SJSA1 (cell line): Measurements from ENCODE around the gene ZNF248. TPM values are rescaled to one million over a fixed set of nuclear protein-coding genes. Genes with fewer than 3 reads are reported as not detected.
"Not testable (repeated sequence)": the region's sequence is repeated elsewhere in the genome, so short reads cannot be mapped to it uniquely, and the experiment has no call there.

Experiments
- DNase-seq, 2 experiments: peaks; one replicate each; pipeline ENCODE4 v3.0.0-alpha.2; 2015 to 2020; ENCODE audit warnings: low spot score in 2 of 2, low read depth in 1 of 2
- H3K27ac ChIP-seq: fragments of 250-450 bp; sonication (Bioruptor Pico); 2 replicates; pipeline ENCODE4 v1.5.1; 2020; ENCODE audit warnings: mild to moderate bottlenecking, moderate library complexity
- H3K27me3 ChIP-seq: fragments of 250-450 bp; sonication (Bioruptor Pico); replicated peaks from 2 replicates; pipeline ENCODE4 v1.5.1; 2020; ENCODE audit warnings: mild to moderate bottlenecking, moderate library complexity
- H3K36me3 ChIP-seq: fragments of 250-450 bp; sonication (Bioruptor Pico); 2 replicates; pipeline ENCODE4 v1.5.1; 2020; ENCODE audit warnings: mild to moderate bottlenecking
- H3K4me1 ChIP-seq: fragments of 250-450 bp; sonication (Bioruptor Pico); replicated peaks from 2 replicates; pipeline ENCODE4 v1.6.1; 2021; ENCODE audit warnings: mild to moderate bottlenecking
- H3K4me3 ChIP-seq: fragments of 250-450 bp; sonication (Bioruptor Pico); 2 replicates; pipeline ENCODE4 v1.5.1; 2020; ENCODE audit warnings: mild to moderate bottlenecking
- H3K9me3 ChIP-seq: fragments of 250-450 bp; sonication (Bioruptor Pico); replicated peaks from 2 replicates; pipeline ENCODE4 v1.5.1; 2020; ENCODE audit warnings: mild to moderate bottlenecking
- total RNA-seq: library from RNA; depleted of rRNA; stranded (reverse); fragments of >200 nt; shearing (Covaris generic); gene quantifications from 2 replicates; pipeline ENCODE4 v1.2.3, GENCODE V29; 2014

ZNF248 gene
- total RNA-seq, 1 experiment from 2014 or later: 11.1 TPM

DNA sequence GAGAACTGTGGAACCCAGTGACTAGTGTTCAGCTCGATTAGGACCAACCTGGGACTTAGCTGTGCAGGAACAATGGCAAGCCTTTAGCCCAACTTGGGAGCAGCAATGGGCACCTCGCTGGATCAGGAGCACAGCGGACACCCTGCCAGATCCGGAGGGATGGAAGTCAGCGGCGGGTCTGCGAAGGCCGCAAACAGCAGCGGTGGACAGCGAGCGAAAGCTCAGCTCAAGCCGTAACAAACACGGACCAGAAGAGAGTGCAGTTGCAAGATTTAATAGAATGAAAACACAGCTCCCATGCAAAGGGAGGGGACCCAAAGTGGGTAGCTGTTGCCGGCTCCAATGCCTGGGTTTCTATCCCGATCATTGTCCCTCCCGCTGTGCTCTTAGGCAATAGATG is 1.9 kb upstream of the ZNF248 start:
- peaks cover 13% of the 10 kb centered on the region; the same call in 1 of the 2 replicates for H3K4me1 ChIP-seq

DNA sequence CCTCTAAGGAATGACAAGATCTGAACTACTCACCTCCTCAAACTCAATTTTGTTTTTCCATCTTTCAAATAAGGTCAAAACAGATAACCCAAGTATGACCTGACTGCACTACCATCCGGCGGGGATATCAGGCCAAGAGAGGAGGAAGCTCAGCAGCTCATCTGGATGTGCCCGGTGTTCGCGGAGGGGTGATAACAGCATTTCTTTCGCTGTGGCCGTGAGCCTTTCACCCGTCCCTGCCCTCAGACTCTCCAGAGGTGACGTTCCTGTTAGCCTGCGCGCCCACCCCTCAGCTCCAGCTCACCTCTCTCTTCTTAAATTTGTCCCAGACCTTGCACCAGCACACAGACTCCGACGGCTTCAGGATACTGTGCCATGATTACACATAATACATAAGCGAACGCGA is 526 bp downstream of the ZNF248 start:
- Histone ChIP-seq H3K27ac (0 out of 2 replicates have a peak overlapping the region, but pooled peaks have one; percentile 92), H3K4me3 (peak overlapping the region; percentile 72), H3K4me1 (peaks cover 13% of the 10 kb centered on the region; the same call in 1 of the 2 replicates), H3K9me3 (peaks cover 5% of the 10 kb centered on the region; the same call in 1 of the 2 replicates), H3K27me3 (no peaks in the 10 kb centered on the region), H3K36me3 (peaks cover 7% of the 10 kb centered on the region; the same call in 1 of the 2 replicates)
- DNase-seq: no peak

More for the DNA sequence above, 1.9 kb upstream of the ZNF248 start:
- not testable (repeated sequence) for H3K27ac ChIP-seq, H3K4me3 ChIP-seq, H3K9me3 ChIP-seq, H3K27me3 ChIP-seq, H3K36me3 ChIP-seq, DNase-seq

- Histone ChIP-seq H3K36me3 (peaks cover 11% of the 10 kb centered on the region; the same call in 1 of the 2 replicates), H3K27ac (no peak overlapping the region), H3K4me3 (no peak overlapping the region), H3K27me3 (no peaks in the 10 kb centered on the region), H3K9me3 (peaks cover 4% of the 10 kb centered on the region; the same call in 1 of the 2 replicates), H3K4me1 (peaks cover 13% of the 10 kb centered on the region; the same call in 1 of the 2 replicates)
- no peak for DNase-seq
These were observed 1.8 kb downstream of the ZNF248 start for GRCh38 chr10:37855636-37856035.

DNA sequence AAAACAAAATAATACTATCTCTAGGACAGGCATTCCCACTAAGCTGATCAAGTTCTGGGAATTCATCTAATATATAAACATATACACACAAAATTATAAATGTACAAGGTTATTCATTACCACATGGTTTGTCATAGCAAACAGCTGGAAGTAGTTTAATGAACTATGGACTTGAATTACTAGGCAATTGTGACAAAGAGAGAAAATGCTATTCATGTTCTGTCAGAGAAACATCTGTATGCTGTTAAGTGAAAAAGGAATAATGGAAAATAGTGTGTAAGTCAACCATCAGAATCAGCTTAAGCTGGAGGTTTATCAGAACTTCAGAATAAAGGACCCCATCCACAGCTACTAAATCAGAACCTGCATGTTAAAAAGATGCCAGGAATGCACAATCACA is 2.8 kb downstream of the ZNF248 start:
- Histone ChIP-seq H3K9me3 (no peaks in the 10 kb centered on the region; the same call in 1 of the 2 replicates), H3K27me3 (no peaks in the 10 kb centered on the region), H3K4me1 (peaks cover 13% of the 10 kb centered on the region; the same call in 1 of the 2 replicates), H3K27ac (no peak overlapping the region), H3K4me3 (no peak overlapping the region), H3K36me3 (peaks cover 11% of the 10 kb centered on the region; the same call in 1 of the 2 replicates)
- no peak for DNase-seq

- Histone ChIP-seq H3K36me3 (0 out of 2 replicates have a peak, but pooled peaks cover 3% of the 10 kb centered on the region), H3K27ac (no peak overlapping the region), H3K4me1 (no peaks in the 10 kb centered on the region), H3K9me3 (no peaks in the 10 kb centered on the region), H3K27me3 (no peaks in the 10 kb centered on the region), H3K4me3 (no peak overlapping the region)
- DNase-seq: no peak
These were observed 12.8 kb downstream of the ZNF248 start for GRCh38 chr10:37844644-37845043.

DNA sequence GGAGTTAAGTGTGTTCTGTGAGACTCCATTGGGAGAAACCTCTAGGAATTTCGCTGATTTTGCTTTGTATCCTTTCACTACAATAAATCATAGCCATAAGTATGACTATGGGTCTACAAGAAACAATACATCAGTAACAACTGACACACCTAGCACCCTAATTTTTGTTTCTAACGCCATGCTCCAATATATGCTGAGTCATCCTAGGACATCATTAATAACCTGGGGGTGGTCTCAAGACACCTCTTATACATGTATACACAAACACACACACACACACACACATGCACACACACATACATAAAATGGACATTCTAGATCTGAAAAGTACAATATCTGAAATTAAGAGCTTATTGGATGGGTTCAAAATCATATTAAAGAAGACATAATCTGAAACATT is 18.2 kb downstream of the ZNF248 start:
- DNase-seq: no peak
- Histone ChIP-seq H3K36me3 (peaks cover 27% of the 10 kb centered on the region), H3K4me3 (no peak overlapping the region), H3K4me1 (no peaks in the 10 kb centered on the region), H3K9me3 (no peaks in the 10 kb centered on the region; the same call in 1 of the 2 replicates), H3K27me3 (no peaks in the 10 kb centered on the region), H3K27ac (no peak overlapping the region)

GRCh38 chr10:37831495-37832333 is 25.7 kb downstream of the ZNF248 start:
- Histone ChIP-seq H3K4me1 (no peaks in the 10 kb centered on the region), H3K36me3 (peaks cover 57% of the 10 kb centered on the region), H3K27ac (no peak overlapping the region), H3K27me3 (no peaks in the 10 kb centered on the region), H3K4me3 (no peak overlapping the region), H3K9me3 (peaks cover 21% of the 10 kb centered on the region)
- no peak for DNase-seq

GRCh38 chr10:37826806-37827205 is 30.6 kb downstream of the ZNF248 start:
- H3K9me3 ChIP-seq: peaks cover 17% of the 10 kb centered on the region
- peaks cover 33% of the 10 kb centered on the region for H3K36me3 ChIP-seq
- no peaks in the 10 kb centered on the region for H3K4me1 ChIP-seq
- H3K27me3 ChIP-seq: no peaks in the 10 kb centered on the region
- H3K4me3 ChIP-seq: no peak overlapping the region
- DNase-seq: no peak
- no peak overlapping the region for H3K27ac ChIP-seq

- Histone ChIP-seq H3K9me3 (0 out of 2 replicates have a peak, but pooled peaks cover 7% of the 10 kb centered on the region), H3K27me3 (no peaks in the 10 kb centered on the region), H3K4me1 (no peaks in the 10 kb centered on the region), H3K36me3 (no peaks in the 10 kb centered on the region), H3K4me3 (no peak overlapping the region), H3K27ac (no peak overlapping the region)
- DNase-seq: no peak
These were observed 36.2 kb downstream of the ZNF248 start for GRCh38 chr10:37821237-37821636.

- Histone ChIP-seq H3K36me3 (no peaks in the 10 kb centered on the region), H3K9me3 (0 out of 2 replicates have a peak, but pooled peaks cover 10% of the 10 kb centered on the region), H3K27me3 (no peaks in the 10 kb centered on the region), H3K27ac (no peak overlapping the region), H3K4me1 (no peaks in the 10 kb centered on the region), H3K4me3 (no peak overlapping the region)
- DNase-seq: no peak
These were observed 37.6 kb downstream of the ZNF248 start for GRCh38 chr10:37819797-37820196.

- H3K27ac ChIP-seq: no peak overlapping the region
- no peak for DNase-seq
- H3K4me1 ChIP-seq: no peaks in the 10 kb centered on the region
- no peak overlapping the region for H3K4me3 ChIP-seq
- H3K9me3 ChIP-seq: 0 out of 2 replicates have a peak, but pooled peaks cover 6% of the 10 kb centered on the region
- no peaks in the 10 kb centered on the region for H3K27me3 ChIP-seq
- H3K36me3 ChIP-seq: no peaks in the 10 kb centered on the region
These were observed 41.1 kb downstream of the ZNF248 start for GRCh38 chr10:37816290-37816689.

- Histone ChIP-seq H3K9me3 (peaks cover 6% of the 10 kb centered on the region; the same call in 1 of the 2 replicates), H3K27me3 (no peaks in the 10 kb centered on the region), H3K4me1 (no peaks in the 10 kb centered on the region), H3K4me3 (no peak overlapping the region), H3K36me3 (no peaks in the 10 kb centered on the region), H3K27ac (no peak overlapping the region)
- DNase-seq: no peak
These were observed 43.6 kb downstream of the ZNF248 start for GRCh38 chr10:37813763-37814162.

DNA sequence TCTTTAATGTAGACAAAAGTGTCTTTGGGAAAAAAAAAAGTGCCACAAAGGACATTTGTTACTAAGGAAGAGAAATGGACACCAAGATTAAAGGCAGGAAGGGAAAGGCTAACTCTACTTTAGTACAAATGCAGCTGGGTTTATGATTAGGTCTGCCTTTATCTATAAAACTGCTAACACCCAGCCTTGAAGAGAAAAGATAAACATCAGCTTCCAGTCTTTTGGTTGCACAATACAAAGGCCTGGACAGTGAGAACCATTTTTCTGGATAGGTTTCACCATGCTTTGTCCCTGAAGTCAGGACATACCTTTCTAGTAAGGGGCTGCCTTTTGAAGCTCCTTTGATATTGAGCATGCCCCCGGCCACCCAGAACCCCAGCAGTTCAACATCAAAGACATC is 45.1 kb downstream of the ZNF248 start:
- Histone ChIP-seq H3K27ac (no peak overlapping the region), H3K4me1 (no peaks in the 10 kb centered on the region), H3K36me3 (no peaks in the 10 kb centered on the region), H3K27me3 (no peaks in the 10 kb centered on the region), H3K4me3 (no peak overlapping the region), H3K9me3 (peaks cover 6% of the 10 kb centered on the region; the same call in 1 of the 2 replicates)
- DNase-seq: no peak

GRCh38 chr10:37803269-37803668 is 54.1 kb downstream of the ZNF248 start:
- Histone ChIP-seq H3K4me3 (no peak overlapping the region), H3K4me1 (no peaks in the 10 kb centered on the region), H3K27ac (no peak overlapping the region), H3K36me3 (no peaks in the 10 kb centered on the region), H3K9me3 (no peaks in the 10 kb centered on the region), H3K27me3 (no peaks in the 10 kb centered on the region)
- DNase-seq: no peak
